ENCODE results near the gene ADM2. TPM values are rescaled to one million over a fixed set of nuclear protein-coding genes. Genes with fewer than 3 reads are reported as not detected.

The ADM2 gene
- total and polyA plus RNA-seq, 2 of the 13 experiments (the other 11 are each of a cell fraction or from before 2014, with no cell fraction given), result 1.2 to 3.0 TPM

- TF ChIP-seq NFAT5 (CRISPR knock-in tag; IDR thresholded peaks at IDR 0.05), result no peak
- TF ChIP-seq ZNF839 (CRISPR knock-in tag; IDR thresholded peaks at IDR 0.05; ENCODE audit: borderline replicate concordance), result no peak
- TF ChIP-seq PAF1 (CRISPR knock-in tag; IDR thresholded peaks at IDR 0.05), result no peak
- TF ChIP-seq, protein P1, sequence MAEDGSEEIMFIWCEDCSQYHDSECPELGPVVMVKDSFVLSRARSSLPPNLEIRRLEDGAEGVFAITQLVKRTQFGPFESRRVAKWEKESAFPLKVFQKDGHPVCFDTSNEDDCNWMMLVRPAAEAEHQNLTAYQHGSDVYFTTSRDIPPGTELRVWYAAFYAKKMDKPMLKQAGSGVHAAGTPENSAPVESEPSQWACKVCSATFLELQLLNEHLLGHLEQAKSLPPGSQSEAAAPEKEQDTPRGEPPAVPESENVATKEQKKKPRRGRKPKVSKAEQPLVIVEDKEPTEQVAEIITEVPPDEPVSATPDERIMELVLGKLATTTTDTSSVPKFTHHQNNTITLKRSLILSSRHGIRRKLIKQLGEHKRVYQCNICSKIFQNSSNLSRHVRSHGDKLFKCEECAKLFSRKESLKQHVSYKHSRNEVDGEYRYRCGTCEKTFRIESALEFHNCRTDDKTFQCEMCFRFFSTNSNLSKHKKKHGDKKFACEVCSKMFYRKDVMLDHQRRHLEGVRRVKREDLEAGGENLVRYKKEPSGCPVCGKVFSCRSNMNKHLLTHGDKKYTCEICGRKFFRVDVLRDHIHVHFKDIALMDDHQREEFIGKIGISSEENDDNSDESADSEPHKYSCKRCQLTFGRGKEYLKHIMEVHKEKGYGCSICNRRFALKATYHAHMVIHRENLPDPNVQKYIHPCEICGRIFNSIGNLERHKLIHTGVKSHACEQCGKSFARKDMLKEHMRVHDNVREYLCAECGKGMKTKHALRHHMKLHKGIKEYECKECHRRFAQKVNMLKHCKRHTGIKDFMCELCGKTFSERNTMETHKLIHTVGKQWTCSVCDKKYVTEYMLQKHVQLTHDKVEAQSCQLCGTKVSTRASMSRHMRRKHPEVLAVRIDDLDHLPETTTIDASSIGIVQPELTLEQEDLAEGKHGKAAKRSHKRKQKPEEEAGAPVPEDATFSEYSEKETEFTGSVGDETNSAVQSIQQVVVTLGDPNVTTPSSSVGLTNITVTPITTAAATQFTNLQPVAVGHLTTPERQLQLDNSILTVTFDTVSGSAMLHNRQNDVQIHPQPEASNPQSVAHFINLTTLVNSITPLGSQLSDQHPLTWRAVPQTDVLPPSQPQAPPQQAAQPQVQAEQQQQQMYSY (CRISPR knock-in tag; IDR thresholded peaks at IDR 0.05), result 0 out of 2 replicates have a peak, but pooled peaks have one; percentile 39
- TF ChIP-seq SETDB1 (CRISPR knock-in tag; IDR thresholded peaks at IDR 0.05; ENCODE audit: borderline replicate concordance), result no peak
- no peak; the same call in 1 of the 2 replicates for TF ChIP-seq SRY (CRISPR knock-in tag; IDR thresholded peaks at IDR 0.05)
- no peak for TF ChIP-seq ZNF564 (CRISPR knock-in tag; IDR thresholded peaks at IDR 0.05)
- no peak for TF ChIP-seq ZNF101 (CRISPR knock-in tag; IDR thresholded peaks at IDR 0.05; ENCODE audit: borderline replicate concordance, low read depth)
- TF ChIP-seq, protein P2, sequence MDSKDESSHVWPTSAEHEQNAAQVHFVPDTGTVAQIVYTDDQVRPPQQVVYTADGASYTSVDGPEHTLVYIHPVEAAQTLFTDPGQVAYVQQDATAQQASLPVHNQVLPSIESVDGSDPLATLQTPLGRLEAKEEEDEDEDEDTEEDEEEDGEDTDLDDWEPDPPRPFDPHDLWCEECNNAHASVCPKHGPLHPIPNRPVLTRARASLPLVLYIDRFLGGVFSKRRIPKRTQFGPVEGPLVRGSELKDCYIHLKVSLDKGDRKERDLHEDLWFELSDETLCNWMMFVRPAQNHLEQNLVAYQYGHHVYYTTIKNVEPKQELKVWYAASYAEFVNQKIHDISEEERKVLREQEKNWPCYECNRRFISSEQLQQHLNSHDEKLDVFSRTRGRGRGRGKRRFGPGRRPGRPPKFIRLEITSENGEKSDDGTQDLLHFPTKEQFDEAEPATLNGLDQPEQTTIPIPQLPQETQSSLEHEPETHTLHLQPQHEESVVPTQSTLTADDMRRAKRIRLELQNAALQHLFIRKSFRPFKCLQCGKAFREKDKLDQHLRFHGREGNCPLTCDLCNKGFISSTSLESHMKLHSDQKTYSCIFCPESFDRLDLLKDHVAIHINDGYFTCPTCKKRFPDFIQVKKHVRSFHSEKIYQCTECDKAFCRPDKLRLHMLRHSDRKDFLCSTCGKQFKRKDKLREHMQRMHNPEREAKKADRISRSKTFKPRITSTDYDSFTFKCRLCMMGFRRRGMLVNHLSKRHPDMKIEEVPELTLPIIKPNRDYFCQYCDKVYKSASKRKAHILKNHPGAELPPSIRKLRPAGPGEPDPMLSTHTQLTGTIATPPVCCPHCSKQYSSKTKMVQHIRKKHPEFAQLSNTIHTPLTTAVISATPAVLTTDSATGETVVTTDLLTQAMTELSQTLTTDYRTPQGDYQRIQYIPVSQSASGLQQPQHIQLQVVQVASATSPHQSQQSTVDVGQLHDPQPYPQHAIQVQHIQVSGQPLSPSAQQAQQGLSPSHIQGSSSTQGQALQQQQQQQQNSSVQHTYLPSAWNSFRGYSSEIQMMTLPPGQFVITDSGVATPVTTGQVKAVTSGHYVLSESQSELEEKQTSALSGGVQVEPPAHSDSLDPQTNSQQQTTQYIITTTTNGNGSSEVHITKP (CRISPR knock-in tag; IDR thresholded peaks at IDR 0.05; ENCODE audit: low read depth), result no peak
- no peak for TF ChIP-seq THRA (CRISPR knock-in tag; IDR thresholded peaks at IDR 0.05; ENCODE audit: borderline replicate concordance)
- 0 out of 2 replicates have a peak, but pooled peaks have one; percentile 59 for TF ChIP-seq PCBP1 (IDR thresholded peaks at IDR 0.05; ENCODE audit: borderline replicate concordance, low read depth, low read length)
- no peak for TF ChIP-seq ZNF432 (CRISPR knock-in tag; IDR thresholded peaks at IDR 0.05; ENCODE audit: borderline replicate concordance)
- TF ChIP-seq MBD4 (IDR thresholded peaks at IDR 0.05; ENCODE audit: borderline replicate concordance, low read length), result no peak
- no peak for TF ChIP-seq CBX5 (CRISPR knock-in tag; IDR thresholded peaks at IDR 0.05; ENCODE audit: borderline replicate concordance)
Measured at GRCh38 chr22:50531962-50532674, 50.8 kb downstream of the ADM2 start (continued).

Measured in HepG2 (cell line).